Measurements from ENCODE around the gene SPNS1.
"Not testable (repeated sequence)": the region's sequence is repeated elsewhere in the genome, so short reads cannot be mapped to it uniquely, and the experiment has no call there.

SPNS1 gene

GRCh38 chr16:28938721-28939120 is 35.9 kb upstream of the SPNS1 start:
- Histone ChIP-seq H3K27ac (no peak overlapping the region), H3K4me3 (no peak overlapping the region)
- TF ChIP-seq CTCF (IDR thresholded peaks at IDR 0.05) = no peak
- DNase-seq (ENCODE audit: low spot score) = no peak

- H3K27ac ChIP-seq; H3K4me3 ChIP-seq; DNase-seq (ENCODE audit: low spot score): not testable (repeated sequence)
These were observed 34.8 kb upstream of the SPNS1 start for GRCh38 chr16:28939825-28940224.

- no peak for DNase-seq (ENCODE audit: low spot score)
- H3K27ac ChIP-seq = no peak overlapping the region
- H3K4me3 ChIP-seq = no peak overlapping the region
- no peak for TF ChIP-seq CTCF (IDR thresholded peaks at IDR 0.05)
These were observed 31.3 kb upstream of the SPNS1 start for GRCh38 chr16:28943281-28943680.

- no peak for DNase-seq (ENCODE audit: low spot score)
- TF ChIP-seq CTCF (IDR thresholded peaks at IDR 0.05) = no peak
- Histone ChIP-seq H3K4me3 (no peak overlapping the region), H3K27ac (no peak overlapping the region)
These were observed 27.9 kb upstream of the SPNS1 start for GRCh38 chr16:28946681-28947080.

- no peak for TF ChIP-seq CTCF (IDR thresholded peaks at IDR 0.05)
- H3K27ac ChIP-seq = peak within 1 kb of the TSS; percentile 77 to 92
- peak; percentile 100 for DNase-seq (ENCODE audit: low spot score)
- peak within 1 kb of the TSS; percentile 96 for H3K4me3 ChIP-seq
These were observed 23.7 kb upstream of the SPNS1 start, which contains the start of gene NFATC2IP for GRCh38 chr16:28950648-28951409. Gene NFATC2IP (plus strand): TSS chr16:28950937. CDS start chr16:28951012, 75 bp downstream.

- Histone ChIP-seq H3K27ac (peak overlapping the region; percentile 77 to 92), H3K4me3 (peak overlapping the region; percentile 96)
- TF ChIP-seq CTCF (IDR thresholded peaks at IDR 0.05) = no peak
- DNase-seq (ENCODE audit: low spot score) = no peak
These were observed 23.1 kb upstream of the SPNS1 start for GRCh38 chr16:28951410-28951943.

GRCh38 chr16:28958216-28958615 is 16.4 kb upstream of the SPNS1 start:
- H3K27ac ChIP-seq = no peak overlapping the region
- no peak overlapping the region for H3K4me3 ChIP-seq
- no peak for DNase-seq (ENCODE audit: low spot score)
- TF ChIP-seq CTCF (IDR thresholded peaks at IDR 0.05) = no peak
